HG03135 (cell line): ENCODE results near the gene ZFHX3.

Experiments used
- ATAC-seq: cut with Tn5 transposase; IDR thresholded peaks from one replicate; pipeline ENCODE4 v1.9.1; 2021; ENCODE audit warnings: mild to moderate bottlenecking, moderate library complexity; ENCODE audit not compliant: unreplicated experiment

The ZFHX3 gene

DNA sequence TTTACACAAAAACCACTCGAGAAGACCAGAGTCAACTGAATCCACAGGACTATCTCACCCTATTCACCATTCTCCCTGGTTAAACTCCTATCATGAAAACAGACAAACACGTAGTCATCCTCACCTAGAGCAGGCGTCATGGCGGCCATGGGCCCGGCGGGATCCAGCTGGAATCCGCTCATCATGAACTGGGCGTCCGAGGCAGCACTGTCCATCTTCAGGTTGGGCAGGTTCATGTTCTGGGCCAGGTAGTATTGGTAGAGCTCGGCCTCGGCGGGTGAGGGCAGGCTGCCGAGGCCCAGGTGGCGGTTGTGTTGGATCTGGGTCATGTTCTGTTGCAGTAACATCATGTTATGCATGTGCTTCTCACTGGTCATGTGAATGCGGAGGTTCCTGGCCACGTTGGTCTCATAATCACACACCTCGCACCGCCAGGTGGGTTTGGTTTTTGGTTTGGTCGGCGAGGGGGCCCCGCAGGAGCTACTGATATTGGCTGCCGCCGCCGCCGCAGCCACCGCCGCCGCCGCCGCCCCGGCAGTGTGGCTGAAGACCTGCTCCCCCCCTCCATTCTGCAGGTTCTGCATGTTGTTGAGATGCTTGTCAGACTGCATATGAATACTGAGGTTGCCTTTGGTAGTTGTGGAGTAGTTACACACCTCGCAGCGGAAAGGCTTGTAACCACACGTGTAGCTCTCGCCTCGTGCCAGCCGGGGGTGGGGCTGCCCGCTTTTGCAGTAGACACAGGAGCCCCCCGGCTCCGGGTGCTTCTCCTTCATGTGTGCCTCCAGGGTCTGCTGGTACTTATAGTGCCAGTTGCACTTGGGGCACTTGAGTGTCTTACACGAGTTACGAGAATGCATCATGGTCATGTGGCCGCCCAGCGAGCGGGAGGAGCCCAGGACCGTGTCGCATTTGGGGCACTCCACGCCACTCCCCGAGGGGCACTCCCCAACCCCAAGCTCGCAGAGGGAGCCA lies 90.3 kb downstream of the ZFHX3 start:
- no peak for ATAC-seq

DNA sequence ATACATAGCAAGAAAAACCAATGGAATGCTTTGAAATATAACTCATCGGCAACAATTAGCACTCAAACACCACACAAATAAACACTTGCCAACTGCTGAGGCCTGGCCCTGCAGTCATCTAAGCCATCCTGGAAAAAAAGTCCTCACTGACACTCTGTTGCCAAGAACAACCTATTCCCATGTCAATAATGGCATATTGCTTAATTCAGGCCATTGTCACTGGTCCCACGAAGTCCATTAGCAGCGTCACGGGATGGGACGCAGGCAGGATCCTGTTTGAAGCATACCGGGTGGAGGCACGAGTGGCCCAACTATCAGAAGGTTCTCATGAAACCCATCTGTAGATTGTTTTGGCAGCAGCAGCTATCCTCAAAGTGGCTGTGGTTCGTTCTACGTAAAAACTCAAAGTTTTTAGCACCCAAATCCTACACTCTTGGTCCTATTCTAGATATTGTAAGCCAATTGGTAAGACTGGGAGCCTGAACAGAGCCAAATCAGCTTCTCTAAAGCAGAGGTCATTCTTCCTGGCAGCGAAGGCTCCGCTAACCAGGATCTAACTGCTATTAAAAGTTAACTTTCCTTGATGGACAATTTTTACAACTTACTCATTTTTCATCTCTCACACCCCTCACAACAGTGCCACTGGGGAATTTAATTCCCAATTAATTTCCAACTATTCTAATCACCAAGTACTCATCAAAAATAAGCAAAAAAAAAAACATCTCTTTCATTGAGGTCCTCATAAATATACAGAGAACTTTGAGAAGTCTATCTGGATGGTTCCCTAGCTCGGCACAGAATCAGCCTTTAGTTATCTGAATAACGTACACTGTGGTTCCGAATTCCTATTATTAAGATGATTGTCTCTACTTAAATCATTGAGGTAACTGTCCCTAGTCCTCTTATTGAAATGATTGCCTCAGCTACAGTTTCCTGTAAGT lies 91.5 kb downstream of the ZFHX3 start:
- ATAC-seq, result no peak

GRCh38 chr16:72952811-72953271 lies 95.1 kb downstream of the ZFHX3 start:
- ATAC-seq, result no peak

GRCh38 chr16:72952404-72952803 lies 95.5 kb downstream of the ZFHX3 start:
- no peak for ATAC-seq

- ATAC-seq, result no peak
Measured at GRCh38 chr16:72951916-72952315, 96.0 kb downstream of the ZFHX3 start.

DNA sequence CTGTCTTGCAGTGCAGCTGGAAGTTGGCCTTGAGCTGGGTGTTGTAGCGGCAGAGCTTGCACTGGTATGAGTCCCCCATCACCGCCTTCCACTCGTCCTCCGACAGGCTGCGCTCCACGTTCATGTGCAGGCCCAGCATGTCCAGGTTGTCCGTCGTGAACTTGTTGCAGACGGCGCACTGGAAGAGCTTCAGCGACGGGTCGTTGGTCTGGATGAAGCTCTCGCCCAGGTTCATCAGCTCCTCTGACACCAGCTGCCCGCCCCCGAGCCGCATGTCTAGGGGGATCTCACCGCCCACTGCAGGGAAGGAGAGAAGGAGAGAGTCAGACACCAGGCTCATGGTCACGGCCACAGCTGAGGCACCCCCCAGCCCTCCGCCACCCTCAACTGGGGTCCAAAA lies 97.3 kb downstream of the ZFHX3 start:
- no peak for ATAC-seq

GRCh38 chr16:72948238-72948829 lies 99.6 kb downstream of the ZFHX3 start:
- no peak for ATAC-seq

DNA sequence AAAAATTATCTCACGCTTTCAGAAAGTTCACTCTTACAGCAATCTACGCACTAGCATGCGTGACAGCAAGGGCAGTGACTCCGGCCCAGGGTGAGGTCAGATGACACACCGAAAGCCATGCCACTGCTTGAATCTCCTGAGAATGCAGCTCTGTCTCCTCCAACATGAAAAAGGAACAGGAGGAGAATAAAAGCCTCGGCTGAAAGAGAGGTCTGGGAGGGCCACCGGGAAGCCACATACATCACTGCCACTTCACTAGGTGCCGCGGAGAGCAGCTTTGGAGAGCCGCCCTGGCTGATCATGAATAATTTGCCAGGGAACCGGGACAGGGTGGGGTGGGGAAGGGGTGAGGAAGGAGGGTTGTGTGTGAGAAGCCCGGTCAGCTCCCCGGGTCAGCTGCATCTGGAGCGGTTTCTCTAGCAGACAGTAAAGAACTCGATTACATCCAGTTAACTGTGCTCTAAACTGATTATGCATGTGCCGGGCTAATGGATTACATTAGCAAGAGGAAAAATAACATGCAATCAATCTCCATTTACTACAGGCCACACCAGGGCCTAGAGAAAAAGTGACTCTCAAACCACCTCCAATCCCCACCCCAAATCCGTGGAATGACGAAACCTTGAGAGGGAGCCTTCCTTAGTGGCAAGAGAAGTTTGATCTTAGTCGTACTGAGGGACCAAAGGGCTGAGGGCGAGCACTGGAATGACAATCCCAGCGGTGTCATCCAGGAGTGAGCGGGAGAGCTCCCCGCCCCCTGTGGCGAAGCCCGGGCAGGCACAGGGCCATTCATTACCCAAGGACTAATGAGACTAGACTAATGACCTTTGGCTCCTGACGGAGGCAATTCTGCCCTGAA lies 100.3 kb downstream of the ZFHX3 start:
- ATAC-seq, result no peak

- ATAC-seq, result no peak
Measured at GRCh38 chr16:72946474-72947194, 101.3 kb downstream of the ZFHX3 start.

DNA sequence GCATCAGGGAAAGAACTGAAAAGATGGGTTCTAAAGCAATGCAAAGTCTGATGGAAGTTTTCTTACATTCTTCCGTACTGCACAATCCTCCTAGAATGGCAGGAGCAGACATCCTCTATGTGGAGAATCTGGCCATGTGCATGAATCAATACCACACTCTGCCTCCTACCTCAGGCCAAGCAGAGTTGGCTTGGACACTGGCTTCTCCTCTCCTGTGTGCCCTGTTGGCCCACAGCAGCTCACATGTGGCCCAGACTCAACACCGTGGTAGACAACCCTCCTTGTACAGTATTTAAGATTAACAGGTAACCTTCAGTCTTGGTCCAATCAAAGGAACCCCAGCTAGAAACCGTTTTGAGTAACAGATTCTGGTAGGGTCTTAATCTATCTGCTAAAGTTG lies 101.9 kb downstream of the ZFHX3 start:
- ATAC-seq, result no peak

GRCh38 chr16:72945611-72946010 lies 102.3 kb downstream of the ZFHX3 start:
- ATAC-seq, result no peak

DNA sequence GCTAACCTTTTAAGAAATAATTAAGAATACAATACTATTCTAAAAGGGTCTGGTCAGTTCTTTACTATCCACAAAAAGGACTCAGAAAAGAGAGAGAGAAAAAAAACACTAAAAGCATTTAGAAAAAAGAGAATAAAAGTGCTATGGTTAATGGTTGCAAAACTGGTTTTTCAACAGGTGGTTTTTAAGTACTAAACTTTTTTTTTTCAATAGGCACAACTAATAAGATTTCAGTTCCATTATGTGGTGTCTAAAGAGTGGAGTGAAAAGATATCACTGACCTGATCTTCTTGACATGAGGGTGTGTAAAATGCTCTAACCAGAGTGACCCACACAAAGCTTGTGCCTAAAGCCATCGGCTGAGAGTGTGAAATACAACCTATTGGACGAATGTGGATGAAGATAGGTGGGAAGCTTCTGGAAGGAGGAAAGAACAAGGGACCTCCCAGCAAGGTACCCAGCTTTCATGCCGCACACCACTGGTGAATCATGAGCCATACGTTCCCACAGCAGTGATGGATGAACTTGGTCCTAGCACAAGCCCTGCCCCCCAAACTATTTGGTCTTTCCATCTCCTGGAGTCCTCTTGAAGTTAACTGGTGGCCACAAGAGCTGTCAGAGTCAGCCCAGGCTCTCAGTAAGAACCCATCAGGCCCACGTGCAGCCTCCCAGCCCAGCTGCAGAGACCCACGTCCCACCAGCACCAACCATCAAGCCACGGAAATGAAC lies 103.0 kb downstream of the ZFHX3 start:
- no peak for ATAC-seq

DNA sequence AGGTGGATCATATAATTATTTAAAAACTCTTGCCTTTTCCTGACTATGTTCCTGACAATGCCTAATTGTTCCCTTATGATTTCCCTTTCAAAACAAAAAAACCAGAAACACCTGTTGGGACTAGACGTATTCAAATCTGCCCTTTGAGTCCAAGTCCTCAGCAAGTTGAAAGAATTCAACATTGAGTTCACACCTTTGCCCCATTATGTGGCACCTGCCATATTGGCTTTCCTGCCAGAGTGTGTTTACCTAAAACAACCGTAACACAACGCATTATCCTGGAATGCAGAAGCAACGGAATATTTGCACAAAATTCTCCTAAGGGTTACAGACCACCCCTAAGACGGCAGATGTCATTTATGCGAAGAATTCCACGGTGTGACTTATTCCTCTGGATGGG lies 105.9 kb downstream of the ZFHX3 start:
- ATAC-seq, result no peak

GRCh38 chr16:72940886-72941285 lies 107.0 kb downstream of the ZFHX3 start:
- no peak for ATAC-seq

DNA sequence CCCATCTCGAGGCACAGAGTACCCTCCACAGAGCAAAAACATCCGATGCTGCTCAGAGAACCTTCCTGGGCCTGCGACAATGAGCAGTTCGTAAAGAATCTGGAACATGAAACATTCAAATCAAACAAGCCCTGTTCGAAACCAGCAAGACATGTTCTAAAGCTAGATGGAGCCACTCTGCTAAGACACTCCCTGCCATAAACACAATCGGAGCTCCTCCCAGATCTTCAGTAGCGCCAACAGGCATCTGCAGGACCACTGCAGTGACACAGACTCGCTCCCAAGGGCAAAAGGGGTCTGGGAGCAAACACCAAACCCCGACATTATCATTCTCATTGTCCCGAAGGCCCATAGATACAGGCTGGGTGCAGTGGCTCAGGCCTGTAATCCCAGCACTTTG lies 108.7 kb downstream of the ZFHX3 start:
- no peak for ATAC-seq

DNA sequence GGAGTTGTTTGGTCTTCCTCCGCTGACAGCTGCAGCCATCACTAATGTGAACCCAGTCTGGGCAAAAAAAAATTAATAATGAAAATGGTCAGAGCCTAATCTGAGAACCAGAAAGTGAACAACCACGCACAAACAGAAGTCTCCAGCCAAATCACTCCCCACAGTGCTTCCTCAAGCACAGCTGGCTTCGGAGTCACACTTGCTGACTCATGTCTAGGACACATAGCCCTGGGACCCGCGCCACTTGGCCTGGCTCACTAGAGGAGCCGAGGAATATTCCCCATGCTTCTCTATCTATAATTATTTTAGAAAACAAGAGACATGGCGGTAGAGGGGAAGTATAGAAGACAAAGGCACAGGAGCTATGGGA lies 109.1 kb downstream of the ZFHX3 start:
- ATAC-seq, result no peak

DNA sequence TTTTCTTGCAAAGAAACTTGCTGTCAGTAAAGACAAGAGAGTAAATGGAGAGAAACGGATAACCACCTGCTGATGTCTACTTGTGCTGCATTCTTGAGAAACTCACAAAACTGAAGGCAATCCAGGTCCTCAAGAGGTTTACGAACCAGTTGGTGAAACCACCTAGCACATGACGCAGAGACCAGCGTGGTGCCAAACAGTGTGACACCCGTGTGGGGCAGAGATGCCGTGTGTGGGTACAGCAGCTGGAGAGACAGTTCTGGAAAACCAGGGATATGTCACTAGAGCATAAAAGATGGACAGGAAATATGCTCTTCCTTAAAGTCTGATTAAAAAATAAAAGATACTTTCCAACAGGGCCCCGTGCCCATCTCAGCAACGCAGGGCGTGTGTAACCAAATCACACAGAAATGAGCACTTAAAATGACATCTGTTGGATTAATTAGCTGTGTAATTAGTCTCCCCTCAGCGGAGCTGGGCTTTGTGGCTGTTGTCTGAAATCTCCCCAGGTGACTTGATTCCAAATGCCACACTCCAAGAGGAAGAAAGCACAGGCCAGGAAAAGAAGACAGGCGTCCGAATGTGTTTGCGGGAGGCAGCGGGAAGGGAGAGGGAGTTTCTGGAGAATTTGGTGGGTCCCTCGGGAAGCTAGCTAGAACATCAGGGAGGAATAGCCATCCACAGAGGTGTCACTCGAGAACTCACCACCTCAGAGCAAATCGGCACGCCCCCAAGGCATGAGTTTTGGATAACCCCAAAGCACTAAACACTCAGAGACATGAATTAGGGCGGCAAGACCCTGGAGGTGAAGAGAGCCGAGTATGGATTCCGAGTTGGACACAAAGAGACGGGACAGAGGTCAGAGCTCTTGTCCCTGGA lies 109.8 kb downstream of the ZFHX3 start:
- ATAC-seq, result no peak

GRCh38 chr16:72937360-72937759 lies 110.6 kb downstream of the ZFHX3 start:
- no peak for ATAC-seq
